ENCODE results near the gene HIKESHI. TPM values are rescaled to one million over a fixed set of nuclear protein-coding genes. Genes with fewer than 3 reads are reported as not detected.

HIKESHI gene
- polyA plus RNA-seq, 1 of the 3 experiments (the other 2 are of a cell fraction): 62.3 TPM

DNA sequence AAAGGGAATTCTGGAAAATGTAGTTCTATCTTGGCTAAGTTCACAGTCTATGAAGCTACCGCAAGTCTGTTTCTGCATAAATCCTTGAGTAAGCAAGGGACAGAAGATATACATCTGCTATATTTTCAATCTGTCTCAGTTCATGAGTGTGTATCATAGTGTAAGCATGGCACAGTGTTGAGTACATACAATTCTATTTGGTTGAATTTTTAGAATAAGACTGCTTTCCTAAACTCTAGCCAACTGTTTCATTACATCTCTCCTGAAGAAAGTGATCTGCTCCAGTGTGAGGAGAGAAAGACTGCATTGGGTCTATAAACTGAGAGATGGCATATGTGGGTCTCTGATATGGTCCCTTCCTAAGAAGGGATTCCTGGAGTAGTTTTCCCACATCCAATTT, 70.0 kb downstream of the HIKESHI start:
- no peak for DNase-seq
- H3K79me2 ChIP-seq (ENCODE audit: insufficient read depth): no peaks in the 10 kb centered on the region
- no peaks in the 10 kb centered on the region for H3K4me1 ChIP-seq (ENCODE audit: control insufficient read depth in 1 of 2, insufficient read depth in 2 of 2, low read depth in 1 of 2, low read length in 1 of 2)
- CTCF ChIA-PET: no interaction called here
- H3K27ac ChIP-seq (ENCODE audit: low read depth in 2 of 2, low read length in 1 of 2): no peak overlapping the region
- H3K9me3 ChIP-seq: no peaks in the 10 kb centered on the region
- POLR2A ChIA-PET: no interaction called here
- WGBS (ENCODE audit: low lambda C conversion rate): 100% methylated on average over 1 of the region's 1 CpG
- TF ChIP-seq, protein P1, sequence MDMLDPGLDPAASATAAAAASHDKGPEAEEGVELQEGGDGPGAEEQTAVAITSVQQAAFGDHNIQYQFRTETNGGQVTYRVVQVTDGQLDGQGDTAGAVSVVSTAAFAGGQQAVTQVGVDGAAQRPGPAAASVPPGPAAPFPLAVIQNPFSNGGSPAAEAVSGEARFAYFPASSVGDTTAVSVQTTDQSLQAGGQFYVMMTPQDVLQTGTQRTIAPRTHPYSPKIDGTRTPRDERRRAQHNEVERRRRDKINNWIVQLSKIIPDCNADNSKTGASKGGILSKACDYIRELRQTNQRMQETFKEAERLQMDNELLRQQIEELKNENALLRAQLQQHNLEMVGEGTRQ (IDR thresholded peaks at IDR 0.05; ENCODE audit: borderline replicate concordance, low read depth, low read length): no peak
- TF ChIP-seq POLR2AphosphoS5 (IDR thresholded peaks at IDR 0.05; ENCODE audit: low read depth, low read length) (no peak), RFX5 (IDR thresholded peaks at IDR 0.05; ENCODE audit: low read length) (no peak), MXI1 (IDR thresholded peaks at IDR 0.05; ENCODE audit: low read depth, low read length) (no peak), CHD2 (IDR thresholded peaks at IDR 0.05; ENCODE audit: low read length, partially characterized antibody) (no peak), MAX (IDR thresholded peaks at IDR 0.05; ENCODE audit: low read depth) (no peak), YY1 (IDR thresholded peaks at IDR 0.05; ENCODE audit: low read depth) (no peak), GATA2 (CRISPR knock-in tag; IDR thresholded peaks at IDR 0.05) (no peak), SMC3 (IDR thresholded peaks at IDR 0.05; ENCODE audit: low read depth, low read length) (no peak)
- TF ChIP-seq, protein P2, sequence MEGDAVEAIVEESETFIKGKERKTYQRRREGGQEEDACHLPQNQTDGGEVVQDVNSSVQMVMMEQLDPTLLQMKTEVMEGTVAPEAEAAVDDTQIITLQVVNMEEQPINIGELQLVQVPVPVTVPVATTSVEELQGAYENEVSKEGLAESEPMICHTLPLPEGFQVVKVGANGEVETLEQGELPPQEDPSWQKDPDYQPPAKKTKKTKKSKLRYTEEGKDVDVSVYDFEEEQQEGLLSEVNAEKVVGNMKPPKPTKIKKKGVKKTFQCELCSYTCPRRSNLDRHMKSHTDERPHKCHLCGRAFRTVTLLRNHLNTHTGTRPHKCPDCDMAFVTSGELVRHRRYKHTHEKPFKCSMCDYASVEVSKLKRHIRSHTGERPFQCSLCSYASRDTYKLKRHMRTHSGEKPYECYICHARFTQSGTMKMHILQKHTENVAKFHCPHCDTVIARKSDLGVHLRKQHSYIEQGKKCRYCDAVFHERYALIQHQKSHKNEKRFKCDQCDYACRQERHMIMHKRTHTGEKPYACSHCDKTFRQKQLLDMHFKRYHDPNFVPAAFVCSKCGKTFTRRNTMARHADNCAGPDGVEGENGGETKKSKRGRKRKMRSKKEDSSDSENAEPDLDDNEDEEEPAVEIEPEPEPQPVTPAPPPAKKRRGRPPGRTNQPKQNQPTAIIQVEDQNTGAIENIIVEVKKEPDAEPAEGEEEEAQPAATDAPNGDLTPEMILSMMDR (IDR thresholded peaks at IDR 0.05): no peak
- TF ChIP-seq, protein P3, sequence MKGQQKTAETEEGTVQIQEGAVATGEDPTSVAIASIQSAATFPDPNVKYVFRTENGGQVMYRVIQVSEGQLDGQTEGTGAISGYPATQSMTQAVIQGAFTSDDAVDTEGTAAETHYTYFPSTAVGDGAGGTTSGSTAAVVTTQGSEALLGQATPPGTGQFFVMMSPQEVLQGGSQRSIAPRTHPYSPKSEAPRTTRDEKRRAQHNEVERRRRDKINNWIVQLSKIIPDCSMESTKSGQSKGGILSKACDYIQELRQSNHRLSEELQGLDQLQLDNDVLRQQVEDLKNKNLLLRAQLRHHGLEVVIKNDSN (IDR thresholded peaks at IDR 0.05; ENCODE audit: borderline replicate concordance, low read depth): no peak
- H3K36me3 ChIP-seq (replicated peaks in 1 of 2; ENCODE audit: control insufficient read depth in 1 of 2, insufficient read depth in 2 of 2, low read length in 1 of 2): no peaks in the 10 kb centered on the region
- H3K9me2 ChIP-seq: no peaks in the 10 kb centered on the region
- no peaks in the 10 kb centered on the region for H4K20me1 ChIP-seq (ENCODE audit: insufficient read depth)
- H3K9ac ChIP-seq: no peak overlapping the region
- H3K27me3 ChIP-seq (ENCODE audit: insufficient read depth): no peaks in the 10 kb centered on the region
- H3F3A ChIP-seq (replicated peaks; ENCODE audit: insufficient read depth): no peaks in the 10 kb centered on the region
- H3K4me2 ChIP-seq: no peak overlapping the region
- no peak overlapping the region for H3K4me3 ChIP-seq (ENCODE audit: low read depth in 2 of 2, low read length in 1 of 2)
- no peak overlapping the region for H2AFZ ChIP-seq (ENCODE audit: low read depth)

GRCh38 chr11:86372586-86372985, 70.5 kb downstream of the HIKESHI start:
- TF ChIP-seq TCF12 (IDR thresholded peaks at IDR 0.05) (no peak), NFIC (IDR thresholded peaks at IDR 0.05; ENCODE audit: borderline replicate concordance) (no peak), POLR2AphosphoS5 (IDR thresholded peaks at IDR 0.05; ENCODE audit: low read depth, low read length) (no peak), RXRA (IDR thresholded peaks at IDR 0.05; ENCODE audit: borderline replicate concordance, low read depth) (no peak), TAF1 (IDR thresholded peaks at IDR 0.05; ENCODE audit: borderline replicate concordance, low read depth, low read length) (no peak), FOXM1 (IDR thresholded peaks at IDR 0.05; ENCODE audit: low read depth) (no peak), RCOR1 (IDR thresholded peaks at IDR 0.05; ENCODE audit: low read length) (no peak), ELF1 (IDR thresholded peaks at IDR 0.05) (no peak), TEAD4 (IDR thresholded peaks at IDR 0.05; ENCODE audit: borderline replicate concordance, insufficient read depth) (no peak), FOSL2 (IDR thresholded peaks at IDR 0.05; ENCODE audit: borderline replicate concordance, low read depth) (no peak)
- TF ChIP-seq, protein P4, sequence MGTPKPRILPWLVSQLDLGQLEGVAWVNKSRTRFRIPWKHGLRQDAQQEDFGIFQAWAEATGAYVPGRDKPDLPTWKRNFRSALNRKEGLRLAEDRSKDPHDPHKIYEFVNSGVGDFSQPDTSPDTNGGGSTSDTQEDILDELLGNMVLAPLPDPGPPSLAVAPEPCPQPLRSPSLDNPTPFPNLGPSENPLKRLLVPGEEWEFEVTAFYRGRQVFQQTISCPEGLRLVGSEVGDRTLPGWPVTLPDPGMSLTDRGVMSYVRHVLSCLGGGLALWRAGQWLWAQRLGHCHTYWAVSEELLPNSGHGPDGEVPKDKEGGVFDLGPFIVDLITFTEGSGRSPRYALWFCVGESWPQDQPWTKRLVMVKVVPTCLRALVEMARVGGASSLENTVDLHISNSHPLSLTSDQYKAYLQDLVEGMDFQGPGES (IDR thresholded peaks at IDR 0.05; ENCODE audit: low read depth, low read length): no peak
- TF ChIP-seq, protein P3 (IDR thresholded peaks at IDR 0.05; ENCODE audit: borderline replicate concordance, low read depth): no peak
- Histone ChIP-seq H2AFZ (ENCODE audit: low read depth) (no peak overlapping the region), H3K9me2 (no peaks in the 10 kb centered on the region), H3K4me3 (ENCODE audit: low read depth in 2 of 2, low read length in 1 of 2) (no peak overlapping the region), H3K27ac (ENCODE audit: low read depth in 2 of 2, low read length in 1 of 2) (no peak overlapping the region), H3K27me3 (ENCODE audit: insufficient read depth) (no peaks in the 10 kb centered on the region), H4K20me1 (ENCODE audit: insufficient read depth) (no peaks in the 10 kb centered on the region), H3F3A (replicated peaks; ENCODE audit: insufficient read depth) (no peaks in the 10 kb centered on the region), H3K4me1 (ENCODE audit: control insufficient read depth in 1 of 2, insufficient read depth in 2 of 2, low read depth in 1 of 2, low read length in 1 of 2) (no peaks in the 10 kb centered on the region), H3K4me2 (no peak overlapping the region), H3K9me3 (no peaks in the 10 kb centered on the region), H3K9ac (no peak overlapping the region), H3K79me2 (ENCODE audit: insufficient read depth) (no peaks in the 10 kb centered on the region), H3K36me3 (replicated peaks in 1 of 2; ENCODE audit: control insufficient read depth in 1 of 2, insufficient read depth in 2 of 2, low read length in 1 of 2) (peaks cover 0 to 4% of the 10 kb centered on the region in 2 experiments)
- CTCF ChIA-PET: no interaction called here
- no peak for DNase-seq
- POLR2A ChIA-PET: no interaction called here

Measured in SK-N-SH (cell line).